T-helper 17 cell (primary cell): Measurements from ENCODE around the gene HYDIN. TPM values are rescaled to one million over a fixed set of nuclear protein-coding genes. Genes with fewer than 3 reads are reported as not detected.
A peak's percentile ranks its signal among the peaks of the same experiment; 100 is the strongest.
"Not testable (repeated sequence)": the region's sequence is repeated elsewhere in the genome, so short reads cannot be mapped to it uniquely, and the experiment has no call there.

Experiments used
- ATAC-seq: fragments of 150-1000 bp; cut with Tn5 transposase; 2 replicates; pipeline ENCODE4 v1.10.0; 2021; ENCODE audit warnings: mild to moderate bottlenecking, moderate library complexity
- DNase-seq, 3 donors: peaks; one replicate each; pipeline versions ENCODE4 v3.0.0 to v3.0.0-alpha.2; 2020 to 2021
- H3K9me3 ChIP-seq: one replicate; pipeline ENCODE4 v1.7.0; 2013; ENCODE audit warnings: low read length, mild to moderate bottlenecking; ENCODE audit not compliant: control insufficient read depth, poor library complexity, severe bottlenecking
- H3K27ac Mint-ChIP-seq: one replicate; pipeline ENCODE4 v1.8.0; 2022; ENCODE audit warnings: mild to moderate bottlenecking, moderate library complexity, mixed read lengths
- H3K27me3 Mint-ChIP-seq: one replicate; pipeline ENCODE4 v1.8.0; 2022; ENCODE audit warnings: mixed read lengths
- H3K36me3 Mint-ChIP-seq: one replicate; pipeline ENCODE4 v1.8.0; 2022; ENCODE audit warnings: low read depth, mixed read lengths
- H3K4me1 Mint-ChIP-seq: one replicate; pipeline ENCODE4 v1.8.0; 2022; ENCODE audit warnings: mild to moderate bottlenecking, mixed read lengths
- H3K4me3 Mint-ChIP-seq: one replicate; pipeline ENCODE4 v1.8.0; 2022; ENCODE audit warnings: mild to moderate bottlenecking, moderate library complexity, mixed read lengths
- total RNA-seq, 4 donors: library from RNA in 2 of 4; stranded (reverse) in 2 of 4; gene quantifications; one replicate each; pipeline ENCODE4 v1.2.3 and lab custom pipeline; 2022 to 2026

HYDIN gene
- total RNA-seq, 2 donors from 2014 or later, result not detected

- H3K27ac Mint-ChIP-seq, H3K9me3 ChIP-seq, H3K4me1 Mint-ChIP-seq, H3K36me3 Mint-ChIP-seq, H3K4me3 Mint-ChIP-seq, ATAC-seq, DNase-seq: not testable (repeated sequence)
- H3K27me3 Mint-ChIP-seq, result peaks cover 15% of the 10 kb centered on the region
Measured at GRCh38 chr16:70920661-70921060, 309.9 kb downstream of the HYDIN start.

- not testable (repeated sequence) for H3K4me3 Mint-ChIP-seq, H3K9me3 ChIP-seq, H3K27me3 Mint-ChIP-seq, ATAC-seq, H3K36me3 Mint-ChIP-seq, DNase-seq, H3K27ac Mint-ChIP-seq, H3K4me1 Mint-ChIP-seq
Measured at GRCh38 chr16:70888208-70888607, 342.3 kb downstream of the HYDIN start.

- not testable (repeated sequence) for H3K27me3 Mint-ChIP-seq, H3K36me3 Mint-ChIP-seq, H3K4me3 Mint-ChIP-seq, H3K9me3 ChIP-seq, DNase-seq, H3K27ac Mint-ChIP-seq, ATAC-seq, H3K4me1 Mint-ChIP-seq
Measured at GRCh38 chr16:70884652-70885051, 345.9 kb downstream of the HYDIN start.

- H3K4me3 Mint-ChIP-seq, H3K36me3 Mint-ChIP-seq, H3K27ac Mint-ChIP-seq, DNase-seq, H3K27me3 Mint-ChIP-seq, ATAC-seq, H3K9me3 ChIP-seq, H3K4me1 Mint-ChIP-seq: not testable (repeated sequence)
Measured at GRCh38 chr16:70882311-70882710, 348.2 kb downstream of the HYDIN start.

GRCh38 chr16:70877895-70878294, 352.6 kb downstream of the HYDIN start:
- not testable (repeated sequence) for H3K9me3 ChIP-seq, H3K4me1 Mint-ChIP-seq, H3K4me3 Mint-ChIP-seq, H3K27me3 Mint-ChIP-seq, ATAC-seq, H3K27ac Mint-ChIP-seq, H3K36me3 Mint-ChIP-seq, DNase-seq

GRCh38 chr16:70876442-70876841, 354.1 kb downstream of the HYDIN start:
- not testable (repeated sequence) for H3K36me3 Mint-ChIP-seq, H3K27me3 Mint-ChIP-seq, H3K27ac Mint-ChIP-seq, DNase-seq, H3K4me1 Mint-ChIP-seq, H3K9me3 ChIP-seq, ATAC-seq, H3K4me3 Mint-ChIP-seq

GRCh38 chr16:70864698-70865097, 365.8 kb downstream of the HYDIN start:
- H3K4me1 Mint-ChIP-seq, DNase-seq, H3K9me3 ChIP-seq, ATAC-seq, H3K27ac Mint-ChIP-seq, H3K27me3 Mint-ChIP-seq, H3K4me3 Mint-ChIP-seq, H3K36me3 Mint-ChIP-seq: not testable (repeated sequence)

GRCh38 chr16:70861996-70862395, 368.5 kb downstream of the HYDIN start:
- H3K27ac Mint-ChIP-seq, H3K4me3 Mint-ChIP-seq, DNase-seq, ATAC-seq, H3K36me3 Mint-ChIP-seq, H3K9me3 ChIP-seq, H3K4me1 Mint-ChIP-seq, H3K27me3 Mint-ChIP-seq: not testable (repeated sequence)

GRCh38 chr16:70851299-70851698, 379.2 kb downstream of the HYDIN start:
- not testable (repeated sequence) for DNase-seq, H3K36me3 Mint-ChIP-seq, H3K9me3 ChIP-seq, H3K27ac Mint-ChIP-seq, ATAC-seq, H3K4me3 Mint-ChIP-seq, H3K27me3 Mint-ChIP-seq, H3K4me1 Mint-ChIP-seq

GRCh38 chr16:70823498-70824118, 406.9 kb downstream of the HYDIN start:
- not testable (repeated sequence) for H3K4me3 Mint-ChIP-seq, H3K36me3 Mint-ChIP-seq, H3K27ac Mint-ChIP-seq, H3K9me3 ChIP-seq, ATAC-seq, H3K4me1 Mint-ChIP-seq, H3K27me3 Mint-ChIP-seq, DNase-seq

GRCh38 chr16:70822734-70823133, 407.8 kb downstream of the HYDIN start:
- H3K36me3 Mint-ChIP-seq, H3K27ac Mint-ChIP-seq, DNase-seq, H3K27me3 Mint-ChIP-seq, ATAC-seq, H3K9me3 ChIP-seq, H3K4me3 Mint-ChIP-seq, H3K4me1 Mint-ChIP-seq: not testable (repeated sequence)

GRCh38 chr16:70818088-70818487, 412.4 kb downstream of the HYDIN start:
- H3K4me3 Mint-ChIP-seq, H3K4me1 Mint-ChIP-seq, H3K36me3 Mint-ChIP-seq, H3K9me3 ChIP-seq, ATAC-seq, H3K27me3 Mint-ChIP-seq, H3K27ac Mint-ChIP-seq, DNase-seq: not testable (repeated sequence)

GRCh38 chr16:70809392-70810060, 421.0 kb downstream of the HYDIN start:
- Mint-ChIP-seq H3K4me1 (no peaks in the 10 kb centered on the region), H3K4me3 (no peak overlapping the region), H3K27me3 (peaks cover 30% of the 10 kb centered on the region), H3K27ac (no peak overlapping the region), H3K36me3 (no peaks in the 10 kb centered on the region)
- DNase-seq (no peak), ATAC-seq (peak; percentile 27)
- no peaks in the 10 kb centered on the region for H3K9me3 ChIP-seq

GRCh38 chr16:70808371-70808770, 422.2 kb downstream of the HYDIN start:
- Mint-ChIP-seq H3K27me3 (peaks cover 30% of the 10 kb centered on the region), H3K36me3 (no peaks in the 10 kb centered on the region), H3K4me3 (no peak overlapping the region), H3K4me1 (no peaks in the 10 kb centered on the region), H3K27ac (no peak overlapping the region)
- DNase-seq (no peak), ATAC-seq (no peak)
- no peaks in the 10 kb centered on the region for H3K9me3 ChIP-seq
